Omental fat pad (tissue), 4 donors: ENCODE measurements around the gene ATXN7. TPM values are rescaled to one million over a fixed set of nuclear protein-coding genes. Genes with fewer than 3 reads are reported as not detected.

Source experiments
- ATAC-seq: fragments of 150-250 bp; one replicate; pipeline ENCODE4 v1.9.1; 2016; ENCODE audit warnings: mild to moderate bottlenecking, moderate library complexity; ENCODE audit not compliant: low FRiP score
- DNase-seq: peaks from one replicate; pipeline ENCODE4 v3.0.0-alpha.2; 2019; ENCODE audit warnings: low spot score
- CTCF ChIP-seq, 3 donors: fragments of 450-650 bp; IDR thresholded peaks; one replicate each; pipeline ENCODE4 v1.5.1; 2016 to 2017; ENCODE audit warnings: antibody characterized with exemption in 3 of 3, mild to moderate bottlenecking in 3 of 3, moderate library complexity in 2 of 3
- total RNA-seq, 4 donors: library from RNA; depleted of rRNA; stranded (reverse); fragments of >200 nt; gene quantifications; one replicate each; pipeline ENCODE4 v1.1.0, GENCODE V29; 2016

Gene ATXN7
- total RNA-seq, 4 donors from 2014 or later: 22.5 to 74.5 (median 31.1) TPM

- DNase-seq (no peak), ATAC-seq (no peak)
- no peak for TF ChIP-seq CTCF (IDR thresholded peaks at IDR 0.05)
Observed at GRCh38 chr3:63980830-63981498, 117.3 kb downstream of the ATXN7 start.

DNA sequence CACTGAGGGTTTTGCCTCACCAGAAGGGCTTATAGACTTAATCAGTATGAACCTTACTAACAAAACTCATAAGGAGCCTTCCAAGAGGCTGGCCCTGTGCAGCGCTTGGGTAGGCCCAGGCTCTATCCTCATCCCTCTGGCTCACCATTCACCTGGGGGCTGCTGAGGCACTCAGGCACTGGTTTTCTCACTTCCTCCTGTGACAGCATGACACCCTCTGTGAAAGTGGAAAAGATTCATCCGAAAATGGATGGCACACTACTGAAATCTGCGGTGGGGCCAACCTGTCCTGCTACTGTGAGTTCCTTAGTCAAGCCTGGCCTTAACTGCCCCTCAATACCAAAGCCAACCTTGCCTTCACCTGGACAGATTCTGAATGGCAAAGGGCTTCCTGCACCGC, 118.3 kb downstream of the ATXN7 start:
- ATAC-seq (no peak), DNase-seq (no peak)
- no peak for TF ChIP-seq CTCF (IDR thresholded peaks at IDR 0.05)

DNA sequence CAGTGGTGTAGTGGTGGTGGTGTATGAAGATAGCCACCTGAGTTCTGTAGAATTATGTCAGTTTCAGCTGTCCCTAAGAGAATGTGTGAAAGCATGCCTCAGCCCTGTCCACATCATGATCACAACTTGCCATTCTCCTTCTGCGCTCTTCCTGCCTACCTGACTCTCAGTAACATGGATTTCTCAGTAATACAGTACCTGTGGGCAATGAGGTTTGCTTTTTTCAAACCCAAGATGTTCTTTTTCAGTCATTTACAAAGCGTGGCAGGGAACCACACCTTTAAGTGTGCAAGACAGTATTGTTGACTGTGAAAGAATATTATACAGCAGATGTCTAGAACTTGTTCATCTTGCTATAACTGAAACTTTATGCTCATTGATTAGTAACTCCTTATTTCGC, 120.7 kb downstream of the ATXN7 start:
- ATAC-seq: no peak
- no peak for TF ChIP-seq CTCF (IDR thresholded peaks at IDR 0.05)
- DNase-seq: no peak

- ATAC-seq (no peak), DNase-seq (no peak)
- TF ChIP-seq CTCF (IDR thresholded peaks at IDR 0.05): no peak
Observed at GRCh38 chr3:63986146-63986545, 122.5 kb downstream of the ATXN7 start.

DNA sequence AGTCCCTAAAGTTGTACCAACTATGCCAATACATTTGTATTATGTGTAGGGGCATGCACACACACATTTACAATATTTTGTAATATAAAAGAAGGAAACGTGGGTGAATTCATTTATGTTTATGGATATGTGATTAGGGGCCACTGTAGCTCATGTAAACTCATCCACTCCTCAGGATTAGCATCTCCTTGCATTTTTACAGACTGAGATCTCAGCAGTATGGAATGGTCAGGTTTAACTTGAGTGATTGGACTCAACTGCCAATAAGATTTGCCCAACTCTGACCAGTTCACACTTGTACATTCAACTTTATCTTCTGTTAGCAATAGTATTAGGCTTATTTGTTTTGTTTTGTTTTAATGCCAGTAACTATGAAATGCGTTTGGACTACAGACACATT, 123.2 kb downstream of the ATXN7 start:
- DNase-seq (no peak), ATAC-seq (no peak)
- TF ChIP-seq CTCF (IDR thresholded peaks at IDR 0.05): no peak

- TF ChIP-seq CTCF (IDR thresholded peaks at IDR 0.05): no peak
- no peak for ATAC-seq
- DNase-seq: no peak
Observed at GRCh38 chr3:63988943-63989342, 125.3 kb downstream of the ATXN7 start.

DNA sequence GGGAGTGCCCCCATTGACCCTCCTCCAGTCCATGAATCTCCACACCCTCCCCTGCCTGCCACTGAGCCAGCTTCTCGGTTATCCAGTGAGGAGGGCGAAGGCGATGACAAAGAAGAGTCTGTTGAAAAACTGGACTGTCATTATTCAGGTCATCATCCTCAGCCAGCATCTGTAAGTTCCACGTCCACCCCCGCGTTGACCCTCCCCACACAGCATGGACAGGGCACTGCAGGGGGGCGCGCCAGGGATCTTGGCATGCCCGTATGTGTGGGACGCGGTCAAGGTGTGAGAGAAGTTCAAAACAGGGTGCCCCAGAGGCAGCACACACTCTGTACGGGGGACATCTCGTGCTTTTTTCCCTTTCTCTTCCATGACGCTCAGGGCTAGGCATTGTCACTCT, 126.5 kb downstream of the ATXN7 start:
- no peak for ATAC-seq

More for the DNA sequence above, 126.5 kb downstream of the ATXN7 start:
- no peak for DNase-seq
- TF ChIP-seq CTCF (IDR thresholded peaks at IDR 0.05): no peak
